ENCODE data around the gene SERTAD2.
A peak's percentile ranks its signal among the peaks of the same experiment; 100 is the strongest.

The SERTAD2 gene

GRCh38 chr2:64644458-64645382 lies 9.0 kb downstream of the SERTAD2 start:
- H3K9me3 Mint-ChIP-seq: no peaks in the 10 kb centered on the region
- peak overlapping the region; percentile 88 for H3K27ac Mint-ChIP-seq
- H3K4me1 Mint-ChIP-seq: peaks cover 37% of the 10 kb centered on the region
- peak in 1 of 2 donors; percentile 64 for DNase-seq (ENCODE audit: low spot score in 2 of 2)
- ATAC-seq: peak; percentile 84
- no peaks in the 10 kb centered on the region for H3K36me3 Mint-ChIP-seq
- H3K4me3 Mint-ChIP-seq: peak overlapping the region; percentile 82

GRCh38 chr2:64643838-64644457 lies 9.8 kb downstream of the SERTAD2 start:
- peak overlapping the region; percentile 82 for H3K4me3 Mint-ChIP-seq
- DNase-seq (ENCODE audit: low spot score in 2 of 2): no peak
- no peaks in the 10 kb centered on the region for H3K36me3 Mint-ChIP-seq
- peak overlapping the region; percentile 88 for H3K27ac Mint-ChIP-seq
- H3K4me1 Mint-ChIP-seq: peaks cover 34% of the 10 kb centered on the region
- no peaks in the 10 kb centered on the region for H3K9me3 Mint-ChIP-seq
- peak; percentile 22 for ATAC-seq

GRCh38 chr2:64641599-64641998 lies 12.1 kb downstream of the SERTAD2 start:
- no peak for ATAC-seq
- no peak overlapping the region for H3K4me3 Mint-ChIP-seq
- no peak for DNase-seq (ENCODE audit: low spot score in 2 of 2)
- H3K9me3 Mint-ChIP-seq: no peaks in the 10 kb centered on the region
- no peak overlapping the region for H3K27ac Mint-ChIP-seq
- peaks cover 13% of the 10 kb centered on the region for H3K36me3 Mint-ChIP-seq
- H3K4me1 Mint-ChIP-seq: peaks cover 54% of the 10 kb centered on the region

- Mint-ChIP-seq H3K4me1 (peaks cover 62% of the 10 kb centered on the region), H3K9me3 (no peaks in the 10 kb centered on the region), H3K4me3 (no peak overlapping the region), H3K36me3 (peaks cover 25% of the 10 kb centered on the region), H3K27ac (no peak overlapping the region)
- ATAC-seq: no peak
- peak in 1 of 2 donors; percentile 41 for DNase-seq (ENCODE audit: low spot score in 2 of 2)
These were observed 13.3 kb downstream of the SERTAD2 start for GRCh38 chr2:64640153-64641044.

- H3K4me1 Mint-ChIP-seq: peaks cover 58% of the 10 kb centered on the region
- H3K27ac Mint-ChIP-seq: no peak overlapping the region
- ATAC-seq: no peak
- peaks cover 32% of the 10 kb centered on the region for H3K36me3 Mint-ChIP-seq
- H3K4me3 Mint-ChIP-seq: no peak overlapping the region
- no peaks in the 10 kb centered on the region for H3K9me3 Mint-ChIP-seq
- no peak for DNase-seq (ENCODE audit: low spot score in 2 of 2)
These were observed 14.0 kb downstream of the SERTAD2 start for GRCh38 chr2:64639691-64640090.

GRCh38 chr2:64638502-64639120 lies 15.1 kb downstream of the SERTAD2 start:
- Mint-ChIP-seq H3K36me3 (peaks cover 39% of the 10 kb centered on the region), H3K27ac (peak overlapping the region; percentile 57), H3K4me3 (no peak overlapping the region), H3K4me1 (peaks cover 47% of the 10 kb centered on the region), H3K9me3 (no peaks in the 10 kb centered on the region)
- DNase-seq (ENCODE audit: low spot score in 2 of 2): no peak
- ATAC-seq: no peak

- peak in 1 of 2 donors; percentile 47 for DNase-seq (ENCODE audit: low spot score in 2 of 2)
- Mint-ChIP-seq H3K9me3 (no peaks in the 10 kb centered on the region), H3K27ac (peak overlapping the region; percentile 57), H3K4me1 (peaks cover 40% of the 10 kb centered on the region), H3K4me3 (no peak overlapping the region), H3K36me3 (peaks cover 39% of the 10 kb centered on the region)
- no peak for ATAC-seq
These were observed 15.8 kb downstream of the SERTAD2 start for GRCh38 chr2:64637931-64638330.

- H3K27ac Mint-ChIP-seq: peak overlapping the region; percentile 30
- peak overlapping the region; percentile 31 for H3K4me3 Mint-ChIP-seq
- ATAC-seq: no peak
These were observed 16.6 kb downstream of the SERTAD2 start for GRCh38 chr2:64637000-64637635.

GRCh38 chr2:64635976-64636911 lies 17.5 kb downstream of the SERTAD2 start:
- Mint-ChIP-seq H3K27ac (peak overlapping the region; percentile 30), H3K4me3 (peak overlapping the region; percentile 31), H3K4me1 (peaks cover 31% of the 10 kb centered on the region), H3K9me3 (no peaks in the 10 kb centered on the region), H3K36me3 (peaks cover 39% of the 10 kb centered on the region)
- DNase-seq (ENCODE audit: low spot score in 2 of 2) (peak in 1 of 2 donors; percentile 56), ATAC-seq (no peak)

More at GRCh38 chr2:64637000-64637635, 16.6 kb downstream of the SERTAD2 start:
- Mint-ChIP-seq H3K9me3 (no peaks in the 10 kb centered on the region), H3K4me1 (peaks cover 35% of the 10 kb centered on the region), H3K36me3 (peaks cover 39% of the 10 kb centered on the region)
- DNase-seq (ENCODE audit: low spot score in 2 of 2): peak in 1 of 2 donors; percentile 43

- Mint-ChIP-seq H3K4me3 (no peak overlapping the region), H3K9me3 (no peaks in the 10 kb centered on the region), H3K36me3 (peaks cover 39% of the 10 kb centered on the region), H3K4me1 (peaks cover 29% of the 10 kb centered on the region), H3K27ac (no peak overlapping the region)
- DNase-seq (ENCODE audit: low spot score in 2 of 2) (no peak), ATAC-seq (no peak)
These were observed 19.1 kb downstream of the SERTAD2 start for GRCh38 chr2:64634345-64635267.

GRCh38 chr2:64632835-64633819 lies 20.6 kb downstream of the SERTAD2 start:
- H3K27ac Mint-ChIP-seq: no peak overlapping the region

GRCh38 chr2:64631771-64632170 lies 21.9 kb downstream of the SERTAD2 start:
- DNase-seq (ENCODE audit: low spot score in 2 of 2) (no peak), ATAC-seq (no peak)
- no peak overlapping the region for H3K4me3 Mint-ChIP-seq
- H3K36me3 Mint-ChIP-seq: peaks cover 27% of the 10 kb centered on the region
- no peaks in the 10 kb centered on the region for H3K9me3 Mint-ChIP-seq
- H3K27ac Mint-ChIP-seq: no peak overlapping the region
- peaks cover 10% of the 10 kb centered on the region for H3K4me1 Mint-ChIP-seq

More at GRCh38 chr2:64632835-64633819, 20.6 kb downstream of the SERTAD2 start:
- Mint-ChIP-seq H3K36me3 (peaks cover 39% of the 10 kb centered on the region), H3K9me3 (no peaks in the 10 kb centered on the region), H3K4me1 (peaks cover 24% of the 10 kb centered on the region), H3K4me3 (no peak overlapping the region)
- ATAC-seq (no peak), DNase-seq (ENCODE audit: low spot score in 2 of 2) (no peak)
